GM18520 (cell line): ENCODE data around the gene SLC17A9.

Experiments used
- ATAC-seq: cut with Tn5 transposase; IDR thresholded peaks from one replicate; pipeline ENCODE4 v1.9.1; 2021; ENCODE audit not compliant: unreplicated experiment

The SLC17A9 gene

GRCh38 chr20:62952373-62952967 lies at the start of gene SLC17A9:
TSS of gene SLC17A9 (plus strand) at chr20:62952709. CDS start at chr20:62952831, 122 bp downstream.
- peak; percentile 44 for ATAC-seq

- no peak for ATAC-seq
Measured at GRCh38 chr20:62902926-62903615, 49.4 kb upstream of the SLC17A9 start.

GRCh38 chr20:62905536-62906117 lies 46.9 kb upstream of the SLC17A9 start:
- no peak for ATAC-seq

- no peak for ATAC-seq
Measured at GRCh38 chr20:62906209-62906608, 46.3 kb upstream of the SLC17A9 start.

GRCh38 chr20:62906647-62907375 lies 45.7 kb upstream of the SLC17A9 start:
- no peak for ATAC-seq

- ATAC-seq, result no peak
Measured at GRCh38 chr20:62907384-62908317, 44.9 kb upstream of the SLC17A9 start.

GRCh38 chr20:62908971-62909791 lies 43.3 kb upstream of the SLC17A9 start:
- ATAC-seq, result no peak

- no peak for ATAC-seq
Measured at GRCh38 chr20:62910217-62910766, 42.2 kb upstream of the SLC17A9 start.

GRCh38 chr20:62910777-62911497 lies 41.6 kb upstream of the SLC17A9 start:
- ATAC-seq, result no peak

- ATAC-seq, result no peak
Measured at GRCh38 chr20:62911701-62912280, 40.7 kb upstream of the SLC17A9 start.

GRCh38 chr20:62913043-62913630 lies 39.4 kb upstream of the SLC17A9 start:
- no peak for ATAC-seq

- no peak for ATAC-seq
Measured at GRCh38 chr20:62914436-62914835, 38.1 kb upstream of the SLC17A9 start.

- no peak for ATAC-seq
Measured at GRCh38 chr20:62914970-62915457, 37.5 kb upstream of the SLC17A9 start.

GRCh38 chr20:62916703-62917476 lies 35.6 kb upstream of the SLC17A9 start:
- ATAC-seq, result no peak

GRCh38 chr20:62917720-62918119 lies 34.8 kb upstream of the SLC17A9 start:
- ATAC-seq, result no peak

- ATAC-seq, result no peak
Measured at GRCh38 chr20:62918147-62918546, 34.4 kb upstream of the SLC17A9 start.

GRCh38 chr20:62918831-62919230 lies 33.7 kb upstream of the SLC17A9 start:
- no peak for ATAC-seq
